ENCODE data around the gene RHPN2. TPM values are rescaled to one million over a fixed set of nuclear protein-coding genes. Genes with fewer than 3 reads are reported as not detected.

RHPN2 gene
- total RNA-seq, 1 donor from 2014 or later = 33.9 TPM

GRCh38 chr19:33093420-33094210 lies 28.9 kb upstream of the RHPN2 start:
- Mint-ChIP-seq H3K9me3 (ENCODE audit: low read depth) (no peaks in the 10 kb centered on the region), H3K27me3 (no peaks in the 10 kb centered on the region), H3K27ac (no peak overlapping the region), H3K4me3 (ENCODE audit: low read depth) (no peak overlapping the region), H3K4me1 (ENCODE audit: low read depth) (no peaks in the 10 kb centered on the region), H3K36me3 (ENCODE audit: insufficient read depth) (peaks cover 29% of the 10 kb centered on the region)
- TF ChIP-seq CTCF (IDR thresholded peaks at IDR 0.05; ENCODE audit: unreplicated experiment) = no peak
- DNase-seq (ENCODE audit: low spot score, unreplicated experiment) = no peak

GRCh38 chr19:33090179-33090578 lies 25.5 kb upstream of the RHPN2 start:
- no peak for DNase-seq (ENCODE audit: low spot score, unreplicated experiment)
- Mint-ChIP-seq H3K4me1 (ENCODE audit: low read depth) (no peaks in the 10 kb centered on the region), H3K27me3 (no peaks in the 10 kb centered on the region), H3K36me3 (ENCODE audit: insufficient read depth) (peaks cover 17% of the 10 kb centered on the region), H3K27ac (no peak overlapping the region), H3K9me3 (ENCODE audit: low read depth) (no peaks in the 10 kb centered on the region), H3K4me3 (ENCODE audit: low read depth) (no peak overlapping the region)
- TF ChIP-seq CTCF (IDR thresholded peaks at IDR 0.05; ENCODE audit: unreplicated experiment) = no peak

- Mint-ChIP-seq H3K4me1 (ENCODE audit: low read depth) (no peaks in the 10 kb centered on the region), H3K4me3 (ENCODE audit: low read depth) (no peak overlapping the region), H3K27me3 (no peaks in the 10 kb centered on the region), H3K36me3 (ENCODE audit: insufficient read depth) (peaks cover 14% of the 10 kb centered on the region), H3K9me3 (ENCODE audit: low read depth) (no peaks in the 10 kb centered on the region), H3K27ac (no peak overlapping the region)
- DNase-seq (ENCODE audit: low spot score, unreplicated experiment) = no peak
- no peak for TF ChIP-seq CTCF (IDR thresholded peaks at IDR 0.05; ENCODE audit: unreplicated experiment)
Measured at GRCh38 chr19:33089010-33089409, 24.3 kb upstream of the RHPN2 start.

- Mint-ChIP-seq H3K9me3 (ENCODE audit: low read depth) (no peaks in the 10 kb centered on the region), H3K27me3 (no peaks in the 10 kb centered on the region)
- no peak for TF ChIP-seq CTCF (IDR thresholded peaks at IDR 0.05; ENCODE audit: unreplicated experiment)
Measured at GRCh38 chr19:33086955-33087354, 22.3 kb upstream of the RHPN2 start.

GRCh38 chr19:33085570-33086128 lies 21.0 kb upstream of the RHPN2 start:
- H3K36me3 Mint-ChIP-seq (ENCODE audit: insufficient read depth) = peaks cover 6% of the 10 kb centered on the region
- no peaks in the 10 kb centered on the region for H3K9me3 Mint-ChIP-seq (ENCODE audit: low read depth)
- peaks cover 14% of the 10 kb centered on the region for H3K4me1 Mint-ChIP-seq (ENCODE audit: low read depth)
- no peak for TF ChIP-seq CTCF (IDR thresholded peaks at IDR 0.05; ENCODE audit: unreplicated experiment)
- H3K4me3 Mint-ChIP-seq (ENCODE audit: low read depth) = no peak overlapping the region
- DNase-seq (ENCODE audit: low spot score, unreplicated experiment) = no peak
- no peaks in the 10 kb centered on the region for H3K27me3 Mint-ChIP-seq
- no peak overlapping the region for H3K27ac Mint-ChIP-seq

More at GRCh38 chr19:33086955-33087354, 22.3 kb upstream of the RHPN2 start:
- Mint-ChIP-seq H3K4me1 (ENCODE audit: low read depth) (peaks cover 2% of the 10 kb centered on the region), H3K27ac (no peak overlapping the region), H3K4me3 (ENCODE audit: low read depth) (no peak overlapping the region), H3K36me3 (ENCODE audit: insufficient read depth) (peaks cover 8% of the 10 kb centered on the region)
- DNase-seq (ENCODE audit: low spot score, unreplicated experiment) = no peak
